ENCODE results near the gene SLC24A5. TPM values are rescaled to one million over a fixed set of nuclear protein-coding genes. Genes with fewer than 3 reads are reported as not detected.

Gene SLC24A5
- total and polyA plus RNA-seq, 2 donors (not counting 1 experiment from before 2014, with no cell fraction given) = not detected

GRCh38 chr15:48132874-48133273 is 12.1 kb downstream of the SLC24A5 start:
- no peaks in the 10 kb centered on the region for H3K27me3 Mint-ChIP-seq

GRCh38 chr15:48143856-48144255 is 23.1 kb downstream of the SLC24A5 start:
- no peak overlapping the region for H3K27ac Mint-ChIP-seq
- DNase-seq (no peak), ATAC-seq (ENCODE audit: low read depth) (no peak)
- H3K9me3 Mint-ChIP-seq (ENCODE audit: insufficient read depth) = no peaks in the 10 kb centered on the region
- no CpG with 5 or more reads among the region's 1 CpG for WGBS (ENCODE audit: insufficient coverage)
- Histone ChIP-seq H3K36me3 (replicated peaks in 1 of 2; ENCODE audit: control extremely low read depth in 1 of 2, control insufficient read depth in 1 of 2, extremely low read depth in 1 of 2, insufficient read depth in 2 of 2, low read length in 1 of 2) (peaks cover 0 to under 1% of the 10 kb centered on the region in 2 experiments), H3K4me3 (ENCODE audit: control extremely low read depth in 1 of 5, extremely low read depth in 1 of 5, insufficient read depth in 1 of 5, low read depth in 2 of 5, low read length in 4 of 5) (no peak overlapping the region), H2AFZ (ENCODE audit: insufficient read depth, low read depth, low read length, poor library complexity, severe bottlenecking) (no peak overlapping the region), H3K9me3 (ENCODE audit: control extremely low read depth in 1 of 3, control insufficient read depth in 2 of 3, insufficient read depth in 1 of 3, low read length in 2 of 3) (no peaks in the 10 kb centered on the region), H3K27ac (ENCODE audit: low read length in 2 of 2) (no peak overlapping the region), H3K79me2 (ENCODE audit: control insufficient read depth, insufficient read depth, low read length) (no peaks in the 10 kb centered on the region), H3K27me3 (replicated peaks in 1 of 4; ENCODE audit: control extremely low read depth in 1 of 4, control insufficient read depth in 3 of 4, insufficient read depth in 4 of 4, low read length in 3 of 4) (no peaks in the 10 kb centered on the region), H3K4me1 (ENCODE audit: control insufficient read depth in 2 of 2, insufficient read depth in 2 of 2, low read length in 2 of 2) (no peaks in the 10 kb centered on the region), H3K9ac (ENCODE audit: low read length) (no peak overlapping the region), H3K4me2 (replicated peaks; ENCODE audit: low read depth, low read length, poor library complexity, severe bottlenecking) (no peak overlapping the region), H4K20me1 (ENCODE audit: control insufficient read depth, insufficient read depth, low read length, poor library complexity, severe bottlenecking) (no peaks in the 10 kb centered on the region)
- ChIA-PET POLR2A (no interaction called here), CTCF (no interaction called here)
- H3K4me3 Mint-ChIP-seq = no peak overlapping the region
- TF ChIP-seq EZH2 (IDR thresholded peaks at IDR 0.05; ENCODE audit: borderline replicate concordance, insufficient read depth, low read depth, low read length, poor library complexity, severe bottlenecking) = no peak
- TF ChIP-seq CTCF (IDR thresholded peaks at IDR 0.05) = no peak
- intact Hi-C loops (cut with micrococcal nuclease) = no loop called here
- no peaks in the 10 kb centered on the region for H3K27me3 Mint-ChIP-seq
- H3K4me1 Mint-ChIP-seq = peaks cover 3% of the 10 kb centered on the region

More at GRCh38 chr15:48132874-48133273, 12.1 kb downstream of the SLC24A5 start:
- Histone ChIP-seq H3K9me3 (ENCODE audit: control extremely low read depth in 1 of 3, control insufficient read depth in 2 of 3, insufficient read depth in 1 of 3, low read length in 2 of 3) (no peaks in the 10 kb centered on the region), H3K27me3 (replicated peaks in 1 of 4; ENCODE audit: control extremely low read depth in 1 of 4, control insufficient read depth in 3 of 4, insufficient read depth in 4 of 4, low read length in 3 of 4) (no peaks in the 10 kb centered on the region), H3K4me3 (ENCODE audit: control extremely low read depth in 1 of 5, extremely low read depth in 1 of 5, insufficient read depth in 1 of 5, low read depth in 2 of 5, low read length in 4 of 5) (no peak overlapping the region), H4K20me1 (ENCODE audit: control insufficient read depth, insufficient read depth, low read length, poor library complexity, severe bottlenecking) (no peaks in the 10 kb centered on the region), H3K4me1 (ENCODE audit: control insufficient read depth in 2 of 2, insufficient read depth in 2 of 2, low read length in 2 of 2) (no peaks in the 10 kb centered on the region), H3K79me2 (ENCODE audit: control insufficient read depth, insufficient read depth, low read length) (no peaks in the 10 kb centered on the region), H3K9ac (ENCODE audit: low read length) (no peak overlapping the region), H3K36me3 (replicated peaks in 1 of 2; ENCODE audit: control extremely low read depth in 1 of 2, control insufficient read depth in 1 of 2, extremely low read depth in 1 of 2, insufficient read depth in 2 of 2, low read length in 1 of 2) (no peaks in the 10 kb centered on the region), H3K27ac (ENCODE audit: low read length in 2 of 2) (no peak overlapping the region), H2AFZ (ENCODE audit: insufficient read depth, low read depth, low read length, poor library complexity, severe bottlenecking) (no peak overlapping the region), H3K4me2 (replicated peaks; ENCODE audit: low read depth, low read length, poor library complexity, severe bottlenecking) (no peak overlapping the region)
- no peak overlapping the region for H3K4me3 Mint-ChIP-seq
- intact Hi-C loops (cut with micrococcal nuclease) = no loop called here
- no peak overlapping the region for H3K27ac Mint-ChIP-seq
- H3K4me1 Mint-ChIP-seq = no peaks in the 10 kb centered on the region
- DNase-seq (no peak), ATAC-seq (ENCODE audit: low read depth) (no peak)
- POLR2A ChIA-PET = no interaction called here
- WGBS (ENCODE audit: insufficient coverage) = no CpG with 5 or more reads among the region's 6 CpGs
- TF ChIP-seq EZH2 (IDR thresholded peaks at IDR 0.05; ENCODE audit: borderline replicate concordance, insufficient read depth, low read depth, low read length, poor library complexity, severe bottlenecking) = no peak
- no peak for TF ChIP-seq CTCF (IDR thresholded peaks at IDR 0.05)
- CTCF ChIA-PET = no interaction called here
- H3K9me3 Mint-ChIP-seq (ENCODE audit: insufficient read depth) = no peaks in the 10 kb centered on the region

Measured in B cell (primary cell).